ENCODE measurements around the gene ARHGEF9. TPM values are rescaled to one million over a fixed set of nuclear protein-coding genes. Genes with fewer than 3 reads are reported as not detected.
"Not testable (repeated sequence)": the region's sequence is repeated elsewhere in the genome, so short reads cannot be mapped to it uniquely, and the experiment has no call there.

The ARHGEF9 gene
- total RNA-seq, 1 donor from 2014 or later = 40.9 TPM

- no peak for TF ChIP-seq CTCF (conservative IDR thresholded peaks at IDR 0.05)
- Mint-ChIP-seq H3K27me3 (ENCODE audit: low read depth) (no peaks in the 10 kb centered on the region), H3K27ac (ENCODE audit: unreplicated experiment) (no peak overlapping the region), H3K9me3 (peaks cover 3% of the 10 kb centered on the region), H3K36me3 (ENCODE audit: low read depth) (no peaks in the 10 kb centered on the region), H3K4me1 (no peaks in the 10 kb centered on the region), H3K4me3 (no peak overlapping the region)
- no peak for DNase-seq (ENCODE audit: low read depth, low spot score)
These were observed 24.2 kb upstream of the ARHGEF9 start for GRCh38 chrX:63809173-63809572.

GRCh38 chrX:63795406-63795805, 10.4 kb upstream of the ARHGEF9 start:
- not testable (repeated sequence) for H3K27ac Mint-ChIP-seq (ENCODE audit: unreplicated experiment); DNase-seq (ENCODE audit: low read depth, low spot score); H3K4me1 Mint-ChIP-seq; H3K36me3 Mint-ChIP-seq (ENCODE audit: low read depth); H3K27me3 Mint-ChIP-seq (ENCODE audit: low read depth); H3K4me3 Mint-ChIP-seq
- H3K9me3 Mint-ChIP-seq = peaks cover 13% of the 10 kb centered on the region

- peak overlapping the region; percentile 87 for H3K4me3 Mint-ChIP-seq
- no peaks in the 10 kb centered on the region for H3K27me3 Mint-ChIP-seq (ENCODE audit: low read depth)
- peaks cover 11% of the 10 kb centered on the region for H3K9me3 Mint-ChIP-seq
- H3K36me3 Mint-ChIP-seq (ENCODE audit: low read depth) = peaks cover 9% of the 10 kb centered on the region
- TF ChIP-seq CTCF (conservative IDR thresholded peaks at IDR 0.05) = no peak
- H3K4me1 Mint-ChIP-seq = peaks cover 9% of the 10 kb centered on the region
- no peak overlapping the region for H3K27ac Mint-ChIP-seq (ENCODE audit: unreplicated experiment)
- no peak for DNase-seq (ENCODE audit: low read depth, low spot score)
These were observed 660 bp upstream of the ARHGEF9 start for GRCh38 chrX:63785708-63786040.

GRCh38 chrX:63784346-63784901, 590 bp downstream of the ARHGEF9 start:
- DNase-seq (ENCODE audit: low read depth, low spot score) = peak; percentile 1
- H3K9me3 Mint-ChIP-seq = peaks cover 15% of the 10 kb centered on the region
- H3K4me3 Mint-ChIP-seq = peak overlapping the region; percentile 87
- peaks cover 11% of the 10 kb centered on the region for H3K36me3 Mint-ChIP-seq (ENCODE audit: low read depth)
- H3K27me3 Mint-ChIP-seq (ENCODE audit: low read depth) = no peaks in the 10 kb centered on the region
- TF ChIP-seq CTCF (conservative IDR thresholded peaks at IDR 0.05) = no peak
- H3K4me1 Mint-ChIP-seq = peaks cover 9% of the 10 kb centered on the region
- peak overlapping the region; percentile 54 for H3K27ac Mint-ChIP-seq (ENCODE audit: unreplicated experiment)

GRCh38 chrX:63782515-63782914, 2.5 kb downstream of the ARHGEF9 start:
- peaks cover 9% of the 10 kb centered on the region for H3K4me1 Mint-ChIP-seq
- H3K4me3 Mint-ChIP-seq = no peak overlapping the region
- no peak overlapping the region for H3K27ac Mint-ChIP-seq (ENCODE audit: unreplicated experiment)
- DNase-seq (ENCODE audit: low read depth, low spot score) = no peak
- no peaks in the 10 kb centered on the region for H3K27me3 Mint-ChIP-seq (ENCODE audit: low read depth)
- H3K36me3 Mint-ChIP-seq (ENCODE audit: low read depth) = peaks cover 16% of the 10 kb centered on the region
- peaks cover 20% of the 10 kb centered on the region for H3K9me3 Mint-ChIP-seq
- TF ChIP-seq CTCF (conservative IDR thresholded peaks at IDR 0.05) = no peak

- Mint-ChIP-seq H3K27ac (ENCODE audit: unreplicated experiment) (no peak overlapping the region), H3K9me3 (peaks cover 22% of the 10 kb centered on the region), H3K4me1 (no peaks in the 10 kb centered on the region), H3K36me3 (ENCODE audit: low read depth) (peaks cover 16% of the 10 kb centered on the region), H3K4me3 (no peak overlapping the region), H3K27me3 (ENCODE audit: low read depth) (no peaks in the 10 kb centered on the region)
- no peak for TF ChIP-seq CTCF (conservative IDR thresholded peaks at IDR 0.05)
- no peak for DNase-seq (ENCODE audit: low read depth, low spot score)
These were observed 16.3 kb downstream of the ARHGEF9 start for GRCh38 chrX:63768760-63769159.

Measured in neural crest cell (in vitro differentiated cells).